ENCODE results near the gene PHYKPL. TPM values are rescaled to one million over a fixed set of nuclear protein-coding genes. Genes with fewer than 3 reads are reported as not detected.

Gene PHYKPL
- total and polyA plus RNA-seq, 2 donors (not counting 1 experiment from before 2014, with no cell fraction given): 18.1 to 44.8 TPM

DNA sequence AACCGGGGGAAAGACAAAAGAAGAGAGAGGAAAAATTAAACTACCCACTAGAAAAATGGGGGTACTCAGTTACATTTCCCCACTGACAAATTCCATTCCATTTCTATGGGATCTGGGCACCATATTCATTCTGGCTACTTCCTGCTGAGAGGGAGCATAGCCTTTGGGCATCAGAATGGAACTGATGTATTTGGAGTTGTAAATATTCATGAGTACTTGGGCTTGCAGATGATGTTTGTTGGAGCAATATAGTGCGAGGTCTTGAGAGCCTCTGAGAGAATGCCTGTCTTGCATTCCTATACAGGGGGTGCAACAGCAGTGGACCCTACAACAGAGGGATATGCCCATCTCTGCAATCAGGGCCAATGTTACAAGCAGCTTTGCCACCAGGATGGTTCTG lies 62.1 kb downstream of the PHYKPL start:
- Histone ChIP-seq H3K27ac (ENCODE audit: insufficient read depth, low read length) (no peak overlapping the region), H3K9ac (ENCODE audit: insufficient read depth, low read length) (no peak overlapping the region), H4K20me1 (ENCODE audit: control insufficient read depth, extremely low read depth, insufficient read depth, low read length) (no peaks in the 10 kb centered on the region), H3K79me2 (ENCODE audit: control insufficient read depth, insufficient read depth, low read length) (no peaks in the 10 kb centered on the region), H3K4me3 (replicated peaks in 1 of 4; ENCODE audit: control extremely low read depth in 1 of 4, insufficient read depth in 1 of 4, low read depth in 3 of 4, low read length in 4 of 4) (no peak overlapping the region), H3K27me3 (ENCODE audit: control insufficient read depth, insufficient read depth, low read length) (peaks cover 4% of the 10 kb centered on the region), H2AFZ (ENCODE audit: low read length) (no peak overlapping the region), H3K4me1 (ENCODE audit: control insufficient read depth, extremely low read depth, insufficient read depth, low read length) (no peaks in the 10 kb centered on the region), H3K36me3 (ENCODE audit: control insufficient read depth, insufficient read depth, low read length) (no peaks in the 10 kb centered on the region), H3K9me3 (ENCODE audit: control insufficient read depth, insufficient read depth, low read depth, low read length) (no peaks in the 10 kb centered on the region), H3K4me2 (ENCODE audit: extremely low read depth, insufficient read depth, low read length) (no peak overlapping the region)
- no peak for DNase-seq (ENCODE audit: low read depth in 2 of 2)
- no peak for TF ChIP-seq EZH2 (IDR thresholded peaks at IDR 0.05; ENCODE audit: low read length, missing control alignments)
- TF ChIP-seq, protein P1, sequence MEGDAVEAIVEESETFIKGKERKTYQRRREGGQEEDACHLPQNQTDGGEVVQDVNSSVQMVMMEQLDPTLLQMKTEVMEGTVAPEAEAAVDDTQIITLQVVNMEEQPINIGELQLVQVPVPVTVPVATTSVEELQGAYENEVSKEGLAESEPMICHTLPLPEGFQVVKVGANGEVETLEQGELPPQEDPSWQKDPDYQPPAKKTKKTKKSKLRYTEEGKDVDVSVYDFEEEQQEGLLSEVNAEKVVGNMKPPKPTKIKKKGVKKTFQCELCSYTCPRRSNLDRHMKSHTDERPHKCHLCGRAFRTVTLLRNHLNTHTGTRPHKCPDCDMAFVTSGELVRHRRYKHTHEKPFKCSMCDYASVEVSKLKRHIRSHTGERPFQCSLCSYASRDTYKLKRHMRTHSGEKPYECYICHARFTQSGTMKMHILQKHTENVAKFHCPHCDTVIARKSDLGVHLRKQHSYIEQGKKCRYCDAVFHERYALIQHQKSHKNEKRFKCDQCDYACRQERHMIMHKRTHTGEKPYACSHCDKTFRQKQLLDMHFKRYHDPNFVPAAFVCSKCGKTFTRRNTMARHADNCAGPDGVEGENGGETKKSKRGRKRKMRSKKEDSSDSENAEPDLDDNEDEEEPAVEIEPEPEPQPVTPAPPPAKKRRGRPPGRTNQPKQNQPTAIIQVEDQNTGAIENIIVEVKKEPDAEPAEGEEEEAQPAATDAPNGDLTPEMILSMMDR (conservative IDR thresholded peaks at IDR 0.05 in 1 of 2, IDR thresholded peaks at IDR 0.05 in 1 of 2; ENCODE audit: low read depth in 1 of 2, low read length in 2 of 2): no peak

DNA sequence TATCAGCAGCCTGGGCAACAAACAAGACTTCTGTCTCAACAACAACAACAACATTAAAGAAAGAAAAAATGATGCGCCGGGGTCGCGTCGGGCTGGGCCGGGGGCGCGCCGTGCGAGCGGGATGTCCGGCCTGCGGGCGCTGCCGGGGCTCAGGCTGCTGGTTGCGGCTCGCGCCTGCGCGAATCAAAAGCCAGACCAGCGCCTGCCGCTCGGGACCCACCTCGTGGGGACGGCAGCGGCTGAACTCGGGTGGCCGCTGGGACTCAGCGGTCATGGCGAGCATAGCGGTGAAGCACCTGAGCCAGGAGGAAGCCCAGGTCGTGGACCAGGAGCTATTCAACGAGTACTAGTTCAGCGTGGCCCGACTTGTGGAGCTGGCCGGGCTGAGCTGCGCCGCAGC lies 67.0 kb downstream of the PHYKPL start:
- H3K4me3 ChIP-seq (replicated peaks in 1 of 4; ENCODE audit: control extremely low read depth in 1 of 4, insufficient read depth in 1 of 4, low read depth in 3 of 4, low read length in 4 of 4): no peak overlapping the region
- H2AFZ ChIP-seq (ENCODE audit: low read length): no peak overlapping the region
- peaks cover 5% of the 10 kb centered on the region for H3K27me3 ChIP-seq (ENCODE audit: control insufficient read depth, insufficient read depth, low read length)
- H3K4me1 ChIP-seq (ENCODE audit: control insufficient read depth, extremely low read depth, insufficient read depth, low read length): no peaks in the 10 kb centered on the region
- no peak for DNase-seq (ENCODE audit: low read depth in 2 of 2)
- H3K9ac ChIP-seq (ENCODE audit: insufficient read depth, low read length): no peak overlapping the region
- no peak for TF ChIP-seq EZH2 (IDR thresholded peaks at IDR 0.05; ENCODE audit: low read length, missing control alignments)
- TF ChIP-seq, protein P1 (conservative IDR thresholded peaks at IDR 0.05 in 1 of 2, IDR thresholded peaks at IDR 0.05 in 1 of 2; ENCODE audit: low read depth in 1 of 2, low read length in 2 of 2): no peak
- H3K4me2 ChIP-seq (ENCODE audit: extremely low read depth, insufficient read depth, low read length): peak overlapping the region; percentile 25
- H3K36me3 ChIP-seq (ENCODE audit: control insufficient read depth, insufficient read depth, low read length): no peaks in the 10 kb centered on the region
- H3K9me3 ChIP-seq (ENCODE audit: control insufficient read depth, insufficient read depth, low read depth, low read length): no peaks in the 10 kb centered on the region
- no peaks in the 10 kb centered on the region for H3K79me2 ChIP-seq (ENCODE audit: control insufficient read depth, insufficient read depth, low read length)
- no peak overlapping the region for H3K27ac ChIP-seq (ENCODE audit: insufficient read depth, low read length)
- no peaks in the 10 kb centered on the region for H4K20me1 ChIP-seq (ENCODE audit: control insufficient read depth, extremely low read depth, insufficient read depth, low read length)

DNA sequence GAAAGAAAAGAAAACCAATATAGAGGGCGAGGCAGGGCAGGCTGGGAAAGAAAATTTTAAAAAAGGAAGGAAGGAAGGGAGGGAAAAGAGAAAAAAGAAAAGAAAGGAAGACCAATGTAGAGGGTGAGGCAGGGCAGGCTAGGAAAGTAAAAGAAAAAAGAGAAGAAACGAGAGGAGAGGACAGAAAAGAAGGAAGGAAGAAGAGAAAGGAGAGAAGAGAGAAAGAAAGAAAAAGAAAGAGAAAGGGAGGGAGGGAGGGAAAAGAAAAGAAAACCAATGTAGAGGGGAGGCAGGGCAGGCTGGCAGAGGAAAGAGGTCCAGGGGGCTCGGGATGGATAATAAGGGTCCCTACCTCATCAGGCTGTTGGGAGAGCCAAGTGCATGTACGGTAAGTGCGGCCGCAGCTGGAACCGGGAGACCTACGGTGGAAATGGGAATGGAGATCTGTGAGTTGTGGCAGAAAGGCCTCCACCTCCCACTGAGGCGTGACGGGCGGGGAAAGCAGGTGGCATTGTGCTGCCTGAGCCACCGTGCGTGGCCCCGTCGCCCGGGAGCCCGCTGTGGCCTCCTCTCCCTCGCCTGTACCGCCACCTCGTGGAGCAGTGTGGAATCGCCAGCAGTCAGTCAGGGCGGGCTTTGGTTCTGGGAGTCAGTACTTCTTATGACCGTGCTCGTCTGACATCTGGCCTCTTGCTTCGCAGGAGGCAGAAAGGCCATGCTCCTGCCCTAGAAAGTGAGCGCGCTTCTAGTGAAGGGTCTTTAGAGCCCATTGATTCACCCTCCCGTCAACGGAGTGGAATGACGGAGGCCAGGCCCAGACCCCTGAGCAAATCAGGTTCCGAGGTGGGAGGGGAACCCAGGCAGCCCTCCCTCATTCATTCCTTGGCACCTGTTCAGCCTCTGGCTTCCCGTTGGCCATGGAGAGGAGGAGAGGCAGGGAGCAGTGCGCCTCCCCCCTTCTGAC lies 68.5 kb downstream of the PHYKPL start:
- H3K4me3 ChIP-seq (replicated peaks in 1 of 4; ENCODE audit: control extremely low read depth in 1 of 4, insufficient read depth in 1 of 4, low read depth in 3 of 4, low read length in 4 of 4): peak overlapping the region in 1 of 4 experiments; percentile 27
- H3K4me2 ChIP-seq (ENCODE audit: extremely low read depth, insufficient read depth, low read length): peak overlapping the region; percentile 26
- peak; percentile 43 to 61 for DNase-seq (ENCODE audit: low read depth in 2 of 2)
- H3K27me3 ChIP-seq (ENCODE audit: control insufficient read depth, insufficient read depth, low read length): peaks cover 5% of the 10 kb centered on the region
- no peaks in the 10 kb centered on the region for H4K20me1 ChIP-seq (ENCODE audit: control insufficient read depth, extremely low read depth, insufficient read depth, low read length)
- no peaks in the 10 kb centered on the region for H3K9me3 ChIP-seq (ENCODE audit: control insufficient read depth, insufficient read depth, low read depth, low read length)
- H3K9ac ChIP-seq (ENCODE audit: insufficient read depth, low read length): no peak overlapping the region
- H2AFZ ChIP-seq (ENCODE audit: low read length): peak overlapping the region; percentile 47
- TF ChIP-seq, protein P1 (conservative IDR thresholded peaks at IDR 0.05 in 1 of 2, IDR thresholded peaks at IDR 0.05 in 1 of 2; ENCODE audit: low read depth in 1 of 2, low read length in 2 of 2): peak; percentile 99
- no peak for TF ChIP-seq EZH2 (IDR thresholded peaks at IDR 0.05; ENCODE audit: low read length, missing control alignments)
- H3K27ac ChIP-seq (ENCODE audit: insufficient read depth, low read length): no peak overlapping the region
- H3K79me2 ChIP-seq (ENCODE audit: control insufficient read depth, insufficient read depth, low read length): no peaks in the 10 kb centered on the region
- no peaks in the 10 kb centered on the region for H3K4me1 ChIP-seq (ENCODE audit: control insufficient read depth, extremely low read depth, insufficient read depth, low read length)
- no peaks in the 10 kb centered on the region for H3K36me3 ChIP-seq (ENCODE audit: control insufficient read depth, insufficient read depth, low read length)
